NOMO-1 treated with DMSO at 0.1 percent for 48 hours (cell line): ENCODE measurements around the gene PRSS56.
"Not testable (repeated sequence)": the region's sequence is repeated elsewhere in the genome, so short reads cannot be mapped to it uniquely, and the experiment has no call there.

Experiments
- DNase-seq: peaks from one replicate; lab custom pipeline; 2025; ENCODE audit not compliant: unreplicated experiment; lab: John Stamatoyannopoulos, UW

Gene PRSS56

GRCh38 chr2:232569541-232569940, 49.4 kb downstream of the PRSS56 start:
- DNase-seq: no peak

GRCh38 chr2:232570481-232570880, 50.3 kb downstream of the PRSS56 start:
- DNase-seq: not testable (repeated sequence)

GRCh38 chr2:232571026-232571474, 50.9 kb downstream of the PRSS56 start:
- no peak for DNase-seq

- no peak for DNase-seq
Measured at GRCh38 chr2:232573042-232573441, 52.9 kb downstream of the PRSS56 start.

DNA sequence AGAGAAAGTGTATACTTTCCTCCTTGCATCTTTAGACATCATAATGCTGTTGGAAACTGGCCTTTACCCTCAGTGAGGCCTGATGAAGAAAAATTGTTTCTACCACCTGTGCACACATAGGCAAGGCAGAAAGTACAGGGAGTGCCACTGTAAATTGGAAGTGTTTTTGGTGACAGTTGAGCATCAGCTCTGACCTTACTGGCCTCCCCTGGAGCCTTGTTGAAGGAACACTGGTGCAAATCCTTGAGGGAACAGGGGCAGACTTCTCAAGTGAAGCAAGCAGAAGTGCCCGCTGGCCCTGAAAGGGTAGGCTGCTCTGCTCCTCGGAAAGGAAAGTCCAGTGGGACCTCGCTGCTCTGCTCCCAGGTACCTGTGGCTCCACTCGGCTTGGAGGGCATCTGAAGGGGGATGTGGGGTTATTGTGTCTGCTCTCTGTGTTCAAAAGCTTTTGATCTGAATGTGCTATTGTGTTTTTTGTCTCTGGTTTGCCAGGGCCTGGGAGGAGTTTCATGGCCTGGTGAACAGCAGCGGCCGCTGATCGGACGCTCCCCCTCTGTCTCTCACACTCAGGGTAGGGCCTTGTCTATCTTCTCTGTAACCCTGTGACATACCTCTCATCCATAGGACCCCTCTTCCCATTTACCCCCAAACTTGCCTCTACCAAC, 53.7 kb downstream of the PRSS56 start:
- no peak for DNase-seq

- DNase-seq: no peak
Measured at GRCh38 chr2:232574674-232575403, 54.7 kb downstream of the PRSS56 start.
